HG03103 (cell line): ENCODE data around the gene COX19.

Experiments
- ATAC-seq: cut with Tn5 transposase; IDR thresholded peaks from one replicate; pipeline ENCODE4 v1.9.1; 2021; ENCODE audit warnings: low read depth; ENCODE audit not compliant: unreplicated experiment

The COX19 gene

GRCh38 chr7:992709-993607 lies 17.6 kb upstream of the COX19 start:
- ATAC-seq, result peak; percentile 81

DNA sequence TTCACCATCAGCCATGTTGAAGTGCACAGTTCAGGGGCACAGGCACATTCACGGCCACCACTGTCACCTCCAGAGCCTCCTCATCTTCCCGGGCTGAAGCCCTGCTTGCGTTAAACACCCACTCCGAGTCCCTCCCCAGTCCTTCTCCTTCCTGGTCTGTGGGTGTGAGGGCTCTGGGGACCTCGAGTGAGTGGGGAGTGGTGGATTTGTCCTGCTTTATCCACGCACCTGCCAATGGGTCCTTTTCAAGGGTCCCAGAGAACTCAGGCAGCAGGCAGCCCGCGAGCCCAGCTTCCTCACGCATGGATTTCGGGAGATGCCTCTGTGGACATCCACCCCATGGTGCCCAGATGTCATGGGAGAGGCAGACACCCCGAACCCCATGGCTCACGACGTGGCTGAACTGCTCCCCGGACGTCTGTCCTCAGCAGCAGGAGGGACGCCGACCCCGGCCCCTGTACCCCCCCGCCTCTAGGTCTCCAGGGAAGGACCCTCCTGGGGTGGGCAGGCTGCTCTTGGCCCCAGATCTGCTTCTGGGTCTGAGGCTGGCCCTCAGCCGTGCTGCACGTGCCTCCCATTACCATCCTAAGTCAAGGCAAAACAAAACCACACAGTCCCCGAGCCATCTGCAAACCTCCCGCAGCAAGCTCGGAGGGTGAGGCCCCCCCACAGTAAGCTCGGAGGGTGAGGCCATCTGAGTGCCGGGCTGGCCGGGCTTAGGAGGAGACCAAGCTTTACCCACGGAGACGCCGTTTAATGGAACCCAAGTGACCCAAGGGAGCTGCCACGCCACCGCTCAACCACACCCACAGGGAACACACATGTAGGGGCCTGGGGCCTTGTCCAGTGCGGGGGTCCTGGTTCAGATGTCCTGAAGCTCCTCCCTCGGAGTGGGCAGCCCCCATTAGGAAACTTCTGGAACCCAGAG lies 16.6 kb upstream of the COX19 start:
- ATAC-seq, result no peak

DNA sequence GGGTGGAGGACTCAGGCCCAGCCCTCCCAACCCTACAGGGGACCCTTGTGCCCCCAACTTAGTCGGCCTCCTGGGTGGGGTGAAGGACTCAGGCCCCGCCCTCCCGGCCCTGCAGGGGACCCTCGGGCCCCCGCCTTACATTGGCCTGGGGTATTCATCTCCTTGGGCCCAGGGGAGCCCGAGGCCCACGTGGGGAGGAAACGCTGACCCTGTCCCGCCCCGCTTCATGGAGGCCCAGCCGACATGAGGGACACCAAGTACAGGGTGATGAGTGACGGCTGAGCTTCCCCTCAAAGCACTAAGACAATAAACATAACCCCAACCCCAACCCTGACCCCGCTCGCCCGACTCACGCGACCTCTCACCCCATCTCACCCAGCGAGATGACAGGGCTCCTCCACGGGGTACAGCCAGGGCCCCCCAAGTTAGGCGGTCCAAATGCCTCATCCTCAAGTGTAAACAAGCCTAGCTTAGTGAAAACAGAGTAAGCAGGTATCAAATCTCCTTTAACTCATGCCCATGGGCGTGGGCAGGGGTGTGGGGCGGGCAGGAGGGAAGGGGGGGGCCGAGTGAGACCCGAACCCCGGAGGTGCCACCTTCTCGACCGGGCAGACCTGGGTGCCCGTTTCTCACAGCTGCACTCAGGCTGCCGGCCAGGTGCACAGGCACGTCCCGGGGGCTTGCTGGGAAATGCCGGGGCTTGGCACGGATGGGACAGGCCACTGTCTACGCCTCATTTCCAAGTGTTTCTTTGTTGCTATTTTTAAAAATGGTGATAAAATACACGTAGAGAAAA lies 15.8 kb upstream of the COX19 start:
- ATAC-seq, result no peak

GRCh38 chr7:990352-990932 lies 15.1 kb upstream of the COX19 start:
- ATAC-seq, result no peak

DNA sequence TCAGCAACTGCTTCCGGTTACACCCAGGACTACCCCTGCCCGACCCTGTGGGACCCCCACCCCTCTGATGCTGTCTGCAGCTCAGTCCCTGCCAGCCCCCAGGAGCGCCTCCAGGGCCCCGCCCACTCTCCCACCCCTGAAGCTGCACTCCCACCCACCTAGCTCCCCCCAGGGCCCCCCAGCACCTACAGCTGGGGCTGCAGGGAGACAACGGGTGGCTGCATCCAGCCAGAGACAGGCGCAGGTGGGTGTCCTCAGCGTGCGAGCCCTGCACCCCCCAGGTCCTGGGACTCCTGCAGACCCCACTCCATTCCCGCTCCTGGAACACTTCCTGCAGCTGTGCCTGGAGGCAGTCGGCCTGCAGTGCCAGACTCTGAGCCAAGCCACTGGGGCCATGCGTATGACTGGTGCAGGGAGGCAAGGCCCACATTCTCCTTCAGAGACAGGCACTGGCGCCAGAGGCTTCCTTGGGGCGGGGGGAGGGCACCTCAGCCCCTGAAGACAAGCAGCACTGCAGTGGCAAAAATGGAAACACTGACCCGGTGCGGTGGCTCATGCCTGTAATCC lies 13.7 kb upstream of the COX19 start:
- ATAC-seq, result no peak

- no peak for ATAC-seq
Observed at GRCh38 chr7:988426-988911, 13.1 kb upstream of the COX19 start.

- ATAC-seq, result no peak
Observed at GRCh38 chr7:987909-988308, 12.6 kb upstream of the COX19 start.

- no peak for ATAC-seq
Observed at GRCh38 chr7:986766-987751, 11.7 kb upstream of the COX19 start.

DNA sequence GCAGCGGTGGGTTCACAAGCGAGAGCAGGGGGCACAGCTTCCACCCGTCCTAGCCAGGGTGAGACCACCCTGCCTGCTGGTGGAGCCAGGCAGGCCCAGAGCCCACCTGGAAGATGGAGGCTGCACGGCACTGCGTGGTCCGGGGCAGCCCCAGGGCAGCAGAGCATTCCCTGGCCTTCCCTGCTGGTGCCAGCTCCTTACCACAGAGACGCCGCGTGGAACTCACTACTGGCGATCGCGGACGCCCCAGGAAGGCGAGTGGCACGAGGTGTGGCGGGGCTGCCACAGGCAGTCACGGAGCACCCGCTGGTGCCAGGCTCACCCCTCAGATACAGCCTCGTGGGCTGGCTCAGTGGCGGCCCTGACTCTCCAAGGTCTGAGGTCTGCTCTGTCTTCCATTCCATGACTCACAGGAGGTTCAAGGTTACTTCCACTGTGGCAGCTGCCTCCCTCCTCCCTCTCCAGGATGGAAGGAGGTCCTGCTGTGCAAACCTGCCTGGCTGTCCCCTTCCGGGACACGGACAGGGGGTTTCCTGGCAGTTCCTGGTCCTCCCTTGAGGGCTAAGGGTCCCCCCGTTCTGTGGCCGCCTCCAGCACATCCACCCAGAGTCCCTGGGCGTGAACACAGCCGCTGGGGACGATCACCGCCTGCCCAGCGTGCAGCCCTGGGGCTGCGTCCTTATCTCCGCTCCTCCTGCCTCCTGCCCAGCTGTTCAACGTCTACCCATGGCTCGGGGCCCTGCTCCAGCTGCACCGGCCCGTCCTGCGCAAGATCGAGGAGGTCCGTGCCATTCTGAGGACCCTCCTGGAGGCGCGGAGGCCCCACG lies 10.8 kb upstream of the COX19 start:
- no peak for ATAC-seq

- no peak for ATAC-seq
Observed at GRCh38 chr7:985127-985416, 9.7 kb upstream of the COX19 start.

DNA sequence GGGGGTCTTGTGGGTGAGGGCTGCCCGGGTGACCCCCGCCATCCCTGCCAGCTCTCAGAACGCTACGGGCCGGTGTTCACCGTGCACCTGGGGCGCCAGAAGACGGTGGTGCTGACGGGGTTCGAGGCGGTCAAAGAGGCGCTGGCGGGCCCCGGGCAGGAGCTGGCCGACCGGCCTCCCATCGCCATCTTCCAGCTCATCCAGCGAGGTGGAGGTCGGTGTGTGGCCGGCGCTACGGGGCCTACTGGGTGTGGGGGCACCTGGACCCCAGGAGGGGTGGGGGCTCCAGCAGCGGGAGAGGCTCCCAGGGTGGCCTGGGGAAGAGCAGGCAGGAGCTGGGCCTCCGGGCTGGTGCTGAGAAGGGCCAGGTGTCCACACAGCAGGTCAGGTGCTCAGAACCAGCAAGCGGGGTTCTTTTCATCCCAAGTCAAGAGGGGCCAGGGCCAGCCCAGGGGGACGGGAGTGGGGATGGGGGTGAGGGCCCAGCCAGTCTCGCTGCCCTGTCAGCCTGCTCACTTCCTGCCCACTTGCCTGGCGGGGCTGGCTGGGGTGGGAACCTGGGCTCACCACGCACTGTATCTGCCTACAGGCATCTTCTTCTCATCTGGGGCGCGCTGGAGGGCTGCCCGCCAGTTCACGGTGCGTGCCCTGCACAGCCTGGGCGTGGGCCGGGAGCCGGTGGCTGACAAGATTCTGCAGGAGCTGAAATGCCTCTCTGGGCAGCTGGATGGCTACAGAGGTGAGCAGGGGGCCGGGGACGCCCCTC lies 9.2 kb upstream of the COX19 start:
- ATAC-seq, result no peak

- no peak for ATAC-seq
Observed at GRCh38 chr7:983616-984071, 8.3 kb upstream of the COX19 start.

DNA sequence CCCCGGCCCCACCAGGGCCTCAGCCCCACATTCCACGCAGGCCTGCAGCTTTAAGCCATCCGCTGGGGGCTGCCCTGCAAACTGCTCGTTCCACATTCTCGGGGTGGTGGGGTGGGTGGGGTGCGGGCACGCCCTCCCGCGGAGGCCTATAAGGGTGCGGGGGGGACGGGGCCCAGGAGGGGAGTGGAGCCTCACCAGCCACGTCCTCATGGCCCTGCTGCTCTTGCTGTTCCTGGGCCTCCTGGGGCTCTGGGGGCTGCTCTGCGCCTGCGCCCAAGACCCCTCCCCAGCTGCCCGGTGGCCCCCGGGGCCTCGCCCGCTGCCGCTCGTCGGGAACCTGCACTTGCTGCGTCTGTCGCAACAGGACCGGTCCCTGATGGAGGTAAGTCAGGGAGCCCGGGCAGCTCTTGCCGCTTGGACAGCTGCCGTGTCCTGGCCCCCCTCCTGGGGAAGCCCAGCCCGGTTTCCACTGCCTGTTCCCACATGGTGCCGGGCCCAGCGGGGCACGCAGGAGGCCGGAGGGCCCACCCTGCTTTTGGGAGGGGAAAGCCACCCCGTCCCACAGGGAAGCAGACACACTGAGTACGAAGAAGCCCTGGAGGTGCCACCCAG lies 7.8 kb upstream of the COX19 start, which contains the start of gene CYP2W1:
Gene CYP2W1 (plus strand): TSS at position 178 of the 612 bp plus-strand sequence. CDS start 31 bp downstream, at position 209.
- ATAC-seq, result no peak

GRCh38 chr7:982511-983003 lies 7.2 kb upstream of the COX19 start:
- no peak for ATAC-seq

GRCh38 chr7:981793-982510 lies 6.6 kb upstream of the COX19 start:
- ATAC-seq, result no peak
